Measurements from ENCODE around the gene ADORA2A.

DNA sequence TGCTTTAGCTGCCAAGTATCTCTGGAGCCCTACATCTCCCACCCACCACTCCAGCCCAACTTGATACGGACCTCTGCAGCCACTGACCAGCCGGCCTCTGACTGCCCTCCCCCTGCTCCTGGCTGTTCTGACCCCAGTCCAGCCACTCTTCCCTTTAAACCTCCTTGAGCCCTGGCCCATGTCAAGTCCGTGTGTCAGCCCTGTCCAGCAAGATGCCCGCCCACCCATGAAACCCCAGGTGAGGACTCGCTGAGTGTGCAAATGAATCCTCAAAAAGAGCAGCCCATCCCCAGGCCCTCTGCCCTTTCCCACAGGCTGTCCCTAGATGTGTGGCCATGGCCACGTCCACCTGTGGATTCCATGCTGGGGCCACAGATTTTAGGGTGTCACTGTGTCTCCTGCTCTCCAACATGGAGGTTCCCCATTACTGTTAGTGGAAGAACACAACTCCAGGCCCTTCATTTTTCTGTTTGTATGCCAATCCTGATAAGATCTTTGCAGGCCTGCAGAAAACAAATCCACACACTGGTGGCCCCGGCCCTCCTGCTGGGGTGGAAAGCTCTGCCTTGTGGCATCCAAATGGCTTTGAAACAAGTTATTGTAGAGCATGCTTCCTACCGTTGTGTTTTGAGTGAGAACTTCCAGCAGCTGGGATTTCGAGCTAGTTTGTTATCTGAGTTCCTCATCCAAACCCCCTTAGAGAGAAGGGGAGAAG, 22.7 kb upstream of the ADORA2A start:
- TF ChIP-seq, protein P1, sequence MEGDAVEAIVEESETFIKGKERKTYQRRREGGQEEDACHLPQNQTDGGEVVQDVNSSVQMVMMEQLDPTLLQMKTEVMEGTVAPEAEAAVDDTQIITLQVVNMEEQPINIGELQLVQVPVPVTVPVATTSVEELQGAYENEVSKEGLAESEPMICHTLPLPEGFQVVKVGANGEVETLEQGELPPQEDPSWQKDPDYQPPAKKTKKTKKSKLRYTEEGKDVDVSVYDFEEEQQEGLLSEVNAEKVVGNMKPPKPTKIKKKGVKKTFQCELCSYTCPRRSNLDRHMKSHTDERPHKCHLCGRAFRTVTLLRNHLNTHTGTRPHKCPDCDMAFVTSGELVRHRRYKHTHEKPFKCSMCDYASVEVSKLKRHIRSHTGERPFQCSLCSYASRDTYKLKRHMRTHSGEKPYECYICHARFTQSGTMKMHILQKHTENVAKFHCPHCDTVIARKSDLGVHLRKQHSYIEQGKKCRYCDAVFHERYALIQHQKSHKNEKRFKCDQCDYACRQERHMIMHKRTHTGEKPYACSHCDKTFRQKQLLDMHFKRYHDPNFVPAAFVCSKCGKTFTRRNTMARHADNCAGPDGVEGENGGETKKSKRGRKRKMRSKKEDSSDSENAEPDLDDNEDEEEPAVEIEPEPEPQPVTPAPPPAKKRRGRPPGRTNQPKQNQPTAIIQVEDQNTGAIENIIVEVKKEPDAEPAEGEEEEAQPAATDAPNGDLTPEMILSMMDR (IDR thresholded peaks at IDR 0.05): no peak
- TF ChIP-seq POLR2A (IDR thresholded peaks at IDR 0.05) (no peak), POLR2AphosphoS5 (IDR thresholded peaks at IDR 0.05) (no peak)

Measured in stomach (tissue), 4 donors.